CD4-positive, alpha-beta T cell (primary cell): Measurements from ENCODE around the gene SYT15. TPM values are rescaled to one million over a fixed set of nuclear protein-coding genes. Genes with fewer than 3 reads are reported as not detected.

Experiments used
- ATAC-seq: fragments of 200-7000 bp; cut with Tn5 transposase; one replicate; pipeline ENCODE4 v1.10.0; 2022; ENCODE audit warnings: mild to moderate bottlenecking; ENCODE audit not compliant: poor library complexity
- CTCF ChIA-PET: fragments of 350-600 bp; sonication (Branson Sonifier 250); formaldehyde crosslinking; loops from one replicate; lab custom pipeline; 2021; ENCODE audit warnings: antibody characterized with exemption, inconsistent platforms; lab: Charles Lee
- POLR2A ChIA-PET: fragments of 350-600 bp; sonication (Branson Sonifier 250); formaldehyde crosslinking; loops from one replicate; lab custom pipeline; 2021; ENCODE audit warnings: antibody characterized with exemption, inconsistent platforms; lab: Charles Lee
- DNase-seq, 14 experiments: peaks; one replicate each; pipeline ENCODE4 v3.0.0-alpha.2; 2013 to 2020; ENCODE audit warnings: mixed read lengths in 2 of 14
- H3K27ac ChIP-seq, 2 donors: one replicate each; pipeline versions ENCODE4 v1.5.1 to v1.7.0; 2013; ENCODE audit warnings: low read length in 2 of 2, low read depth in 1 of 2, mild to moderate bottlenecking in 1 of 2
- H3K27me3 ChIP-seq, 2 experiments: 1 replicate in 1 of 2; 2 replicates in 1 of 2; pipeline versions ENCODE4 v1.6.1 to v1.7.0; 2013; ENCODE audit warnings: low read length in 2 of 2, control low read depth in 1 of 2, mild to moderate bottlenecking in 1 of 2, moderate library complexity in 1 of 2; ENCODE audit not compliant: insufficient read depth in 2 of 2, control insufficient read depth in 1 of 2
- H3K36me3 ChIP-seq: one replicate; pipeline ENCODE4 v1.6.1; 2013; ENCODE audit warnings: low read length, control low read depth; ENCODE audit not compliant: insufficient read depth
- H3K4me1 ChIP-seq: one replicate; pipeline ENCODE4 v1.6.1; 2013; ENCODE audit warnings: low read length, control low read depth; ENCODE audit not compliant: insufficient read depth
- H3K4me3 ChIP-seq: one replicate; pipeline ENCODE4 v1.5.1; 2013; ENCODE audit warnings: mild to moderate bottlenecking, low read length, moderate library complexity
- H3K9me3 ChIP-seq, 2 experiments: 1 replicate in 1 of 2; 2 replicates in 1 of 2; pipeline versions ENCODE4 v1.6.1 to v1.7.0; 2013; ENCODE audit warnings: low read length in 2 of 2, mild to moderate bottlenecking in 2 of 2, control low read depth in 1 of 2, moderate library complexity in 1 of 2; ENCODE audit not compliant: control insufficient read depth in 1 of 2, insufficient read depth in 1 of 2
- H3K27ac Mint-ChIP-seq: one replicate; pipeline ENCODE4 v1.8.0; 2020; ENCODE audit warnings: mixed read lengths
- H3K27me3 Mint-ChIP-seq: one replicate; pipeline ENCODE4 v1.8.0; 2021; ENCODE audit warnings: mixed read lengths
- H3K36me3 Mint-ChIP-seq: one replicate; pipeline ENCODE4 v1.8.0; 2021; ENCODE audit warnings: low read depth, mixed read lengths
- H3K4me1 Mint-ChIP-seq: one replicate; pipeline ENCODE4 v1.8.0; 2021; ENCODE audit warnings: low read depth, mixed read lengths
- H3K4me3 Mint-ChIP-seq: one replicate; pipeline ENCODE4 v1.8.0; 2020; ENCODE audit warnings: mild to moderate bottlenecking, mixed read lengths
- H3K9me3 Mint-ChIP-seq: one replicate; pipeline ENCODE4 v1.8.0; 2020; ENCODE audit warnings: mixed read lengths
- intact Hi-C, 2 experiments: fragments of 100-400 bp; cut with DNase I in 1 of 2; cut with micrococcal nuclease in 1 of 2; formaldehyde crosslinking; loops; one replicate each; pipeline versions ENCODE4 v1.15.1 to v1.9.0; 2023 to 2025; cut with DNase I, micrococcal nuclease
- total RNA-seq, 174 experiments: library from RNA in 2 of 174; stranded (reverse) in 2 of 174; gene quantifications; one replicate each; pipeline ENCODE4 v1.2.3 and lab custom pipeline; 2021 to 2026
- TF ChIP-seq, protein P1 (sequence below): fragments of 200-600 bp; IDR thresholded peaks from one replicate; pipeline ENCODE4 v1.8.0; 2022; ENCODE audit warnings: antibody characterized with exemption, mild to moderate bottlenecking

The SYT15 gene
- total RNA-seq, 2 experiments from 2014 or later = 0.17 to 0.77 TPM

DNA sequence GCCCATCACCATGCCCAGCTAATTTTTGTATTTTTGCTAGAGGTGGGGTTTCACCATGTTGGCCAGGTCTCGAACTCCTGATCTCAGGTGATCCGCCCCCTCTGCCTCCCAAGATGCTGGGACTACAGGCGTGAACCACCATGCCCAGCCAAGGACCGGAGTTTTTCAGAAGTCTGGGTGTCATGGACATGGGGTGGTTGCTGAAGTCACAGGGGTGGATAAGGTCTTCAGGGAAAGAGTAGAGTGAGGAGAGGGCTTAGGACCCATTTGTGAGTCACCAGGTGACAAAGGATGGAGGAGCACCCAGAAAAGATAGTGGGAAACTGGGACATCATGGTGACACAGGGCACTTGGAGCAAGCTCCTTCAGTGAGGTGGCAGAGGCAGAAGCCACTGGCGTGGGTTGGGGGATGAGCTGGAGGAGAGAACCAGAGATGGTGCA is 19.7 kb upstream of the SYT15 start:
- H3K4me3 ChIP-seq = no peak overlapping the region
- H3K36me3 ChIP-seq = no peaks in the 10 kb centered on the region
- H3K27ac ChIP-seq = no peak overlapping the region
- no peaks in the 10 kb centered on the region for H3K9me3 Mint-ChIP-seq
- H3K27me3 Mint-ChIP-seq = no peaks in the 10 kb centered on the region
- peaks cover 11% of the 10 kb centered on the region for H3K4me1 Mint-ChIP-seq
- H3K9me3 ChIP-seq = peaks cover 0 to 16% of the 10 kb centered on the region in 2 experiments
- POLR2A ChIA-PET = no interaction called here
- peak in 1 of 14 experiments; percentile 1 for DNase-seq
- no peak for ATAC-seq
- H3K27ac Mint-ChIP-seq = no peak overlapping the region
- H3K4me1 ChIP-seq = peaks cover 6% of the 10 kb centered on the region
- intact Hi-C loops = loop anchor here in 1 of 2 experiments (10.0 kb wide), 1 partner anchor 1676 kb away; no protein-coding TSS in a partner anchor
- CTCF ChIA-PET = no interaction called here
- peaks cover 46 to 64% of the 10 kb centered on the region in 2 experiments for H3K27me3 ChIP-seq
- TF ChIP-seq, protein P1, sequence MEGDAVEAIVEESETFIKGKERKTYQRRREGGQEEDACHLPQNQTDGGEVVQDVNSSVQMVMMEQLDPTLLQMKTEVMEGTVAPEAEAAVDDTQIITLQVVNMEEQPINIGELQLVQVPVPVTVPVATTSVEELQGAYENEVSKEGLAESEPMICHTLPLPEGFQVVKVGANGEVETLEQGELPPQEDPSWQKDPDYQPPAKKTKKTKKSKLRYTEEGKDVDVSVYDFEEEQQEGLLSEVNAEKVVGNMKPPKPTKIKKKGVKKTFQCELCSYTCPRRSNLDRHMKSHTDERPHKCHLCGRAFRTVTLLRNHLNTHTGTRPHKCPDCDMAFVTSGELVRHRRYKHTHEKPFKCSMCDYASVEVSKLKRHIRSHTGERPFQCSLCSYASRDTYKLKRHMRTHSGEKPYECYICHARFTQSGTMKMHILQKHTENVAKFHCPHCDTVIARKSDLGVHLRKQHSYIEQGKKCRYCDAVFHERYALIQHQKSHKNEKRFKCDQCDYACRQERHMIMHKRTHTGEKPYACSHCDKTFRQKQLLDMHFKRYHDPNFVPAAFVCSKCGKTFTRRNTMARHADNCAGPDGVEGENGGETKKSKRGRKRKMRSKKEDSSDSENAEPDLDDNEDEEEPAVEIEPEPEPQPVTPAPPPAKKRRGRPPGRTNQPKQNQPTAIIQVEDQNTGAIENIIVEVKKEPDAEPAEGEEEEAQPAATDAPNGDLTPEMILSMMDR = no peak
- H3K4me3 Mint-ChIP-seq = no peak overlapping the region
- H3K36me3 Mint-ChIP-seq = no peaks in the 10 kb centered on the region

DNA sequence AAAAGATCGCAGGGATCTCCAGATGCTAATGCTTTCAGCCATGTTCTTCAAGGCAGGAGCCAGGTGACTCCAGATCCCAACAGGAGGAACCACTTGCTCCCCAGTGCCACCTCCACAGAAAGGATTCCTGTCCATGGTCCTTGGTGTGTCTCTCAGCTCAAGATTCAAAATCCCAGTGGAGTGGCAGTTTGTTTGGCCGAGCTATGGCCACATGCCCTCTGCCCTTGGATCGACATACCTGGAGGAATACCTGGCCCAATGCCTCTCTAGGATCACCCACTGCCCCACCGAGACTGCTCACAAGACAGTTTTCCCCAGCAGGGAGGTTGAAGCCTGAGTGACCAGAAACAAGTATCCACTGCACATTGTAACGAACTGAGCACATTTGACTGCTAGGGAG is 18.5 kb upstream of the SYT15 start:
- H3K4me1 ChIP-seq = peaks cover 6% of the 10 kb centered on the region
- H3K27me3 ChIP-seq = peaks cover 36 to 52% of the 10 kb centered on the region in 2 experiments
- ATAC-seq (no peak), DNase-seq (peak in 2 of 14 experiments; percentile 1 to 3)
- H3K4me1 Mint-ChIP-seq = peaks cover 11% of the 10 kb centered on the region
- H3K27me3 Mint-ChIP-seq = no peaks in the 10 kb centered on the region
- no peaks in the 10 kb centered on the region for H3K9me3 Mint-ChIP-seq
- TF ChIP-seq, protein P1 = no peak
- no peaks in the 10 kb centered on the region for H3K36me3 ChIP-seq
- ChIA-PET POLR2A (no interaction called here), CTCF (no interaction called here)
- no peak overlapping the region for H3K4me3 ChIP-seq
- H3K4me3 Mint-ChIP-seq = no peak overlapping the region
- intact Hi-C loops = no loop called here
- H3K36me3 Mint-ChIP-seq = no peaks in the 10 kb centered on the region
- H3K27ac ChIP-seq = no peak overlapping the region
- no peak overlapping the region for H3K27ac Mint-ChIP-seq
- H3K9me3 ChIP-seq = peaks cover 0 to 16% of the 10 kb centered on the region in 2 experiments

DNA sequence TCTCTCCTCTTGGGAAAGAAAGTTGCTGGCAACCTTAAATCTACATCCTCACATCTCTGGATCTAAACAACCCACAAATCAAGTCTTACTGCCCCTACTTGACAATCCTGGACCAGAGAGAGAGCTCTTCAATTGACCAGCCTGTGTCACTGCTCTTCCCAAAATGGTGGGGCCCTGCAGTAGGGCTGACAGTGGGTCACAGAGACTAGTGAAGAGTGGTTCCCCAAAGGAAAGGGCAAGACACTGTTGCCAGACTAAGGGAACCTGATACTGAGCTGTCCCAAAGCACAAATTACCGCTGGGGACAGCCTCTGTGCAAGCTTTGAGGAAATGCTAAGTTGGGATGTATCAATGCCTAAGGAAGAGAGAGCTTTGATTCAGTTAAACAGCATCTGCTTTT is 18.0 kb upstream of the SYT15 start:
- ChIA-PET POLR2A (no interaction called here), CTCF (no interaction called here)
- H3K36me3 Mint-ChIP-seq = no peaks in the 10 kb centered on the region
- Histone ChIP-seq H3K27ac (no peak overlapping the region), H3K36me3 (no peaks in the 10 kb centered on the region), H3K9me3 (peaks cover 0 to 11% of the 10 kb centered on the region in 2 experiments), H3K4me1 (peaks cover 6% of the 10 kb centered on the region), H3K4me3 (no peak overlapping the region), H3K27me3 (peaks cover 30 to 47% of the 10 kb centered on the region in 2 experiments)
- H3K4me1 Mint-ChIP-seq = peaks cover 11% of the 10 kb centered on the region
- no peak for DNase-seq
- no peak overlapping the region for H3K4me3 Mint-ChIP-seq
- TF ChIP-seq, protein P1 = no peak
- no peaks in the 10 kb centered on the region for H3K27me3 Mint-ChIP-seq
- H3K9me3 Mint-ChIP-seq = no peaks in the 10 kb centered on the region
- intact Hi-C loops = no loop called here
- no peak for ATAC-seq
- no peak overlapping the region for H3K27ac Mint-ChIP-seq
